PC-9 (cell line): Measurements from ENCODE around the gene RTP3.

ENCODE experiments used
- EZH2 ChIP-seq: fragments of 200-600 bp; sonication (generic); IDR thresholded peaks from 2 replicates; pipeline ENCODE4 v1.8.0; 2017; ENCODE audit warnings: antibody characterized with exemption, low read depth
- TF ChIP-seq, protein P1 (sequence below): fragments of 200-600 bp; sonication (generic); conservative IDR thresholded peaks from 2 replicates; pipeline ENCODE4 v1.6.1; 2017; ENCODE audit warnings: mixed run types, antibody characterized with exemption, mild to moderate bottlenecking, moderate library complexity

DNA sequence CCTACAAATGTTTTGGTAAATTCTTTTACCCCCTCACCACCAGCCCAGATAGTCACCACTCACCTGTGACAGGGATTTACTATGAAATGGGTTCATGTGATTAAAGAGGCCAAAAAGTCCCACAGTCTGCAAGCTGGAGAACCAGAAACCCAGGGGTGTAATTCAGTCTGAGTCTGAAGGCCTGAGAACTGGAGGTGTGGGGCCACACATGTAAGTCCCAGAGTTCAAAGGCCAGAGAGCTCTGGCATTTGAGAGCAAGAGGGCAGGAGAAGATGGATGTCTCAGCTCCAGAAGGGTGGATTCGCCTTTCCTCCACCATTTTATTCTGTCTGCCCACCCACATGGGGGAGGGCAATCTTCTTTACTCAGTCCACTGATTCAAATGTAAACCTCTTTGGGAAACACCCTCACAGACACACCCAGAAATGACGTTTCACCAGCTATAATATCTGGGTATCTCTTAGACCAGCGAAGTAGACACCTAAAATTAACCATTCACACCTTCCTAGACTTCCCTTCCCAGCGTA is 11.9 kb downstream of the RTP3 start:
- TF ChIP-seq, protein P1, sequence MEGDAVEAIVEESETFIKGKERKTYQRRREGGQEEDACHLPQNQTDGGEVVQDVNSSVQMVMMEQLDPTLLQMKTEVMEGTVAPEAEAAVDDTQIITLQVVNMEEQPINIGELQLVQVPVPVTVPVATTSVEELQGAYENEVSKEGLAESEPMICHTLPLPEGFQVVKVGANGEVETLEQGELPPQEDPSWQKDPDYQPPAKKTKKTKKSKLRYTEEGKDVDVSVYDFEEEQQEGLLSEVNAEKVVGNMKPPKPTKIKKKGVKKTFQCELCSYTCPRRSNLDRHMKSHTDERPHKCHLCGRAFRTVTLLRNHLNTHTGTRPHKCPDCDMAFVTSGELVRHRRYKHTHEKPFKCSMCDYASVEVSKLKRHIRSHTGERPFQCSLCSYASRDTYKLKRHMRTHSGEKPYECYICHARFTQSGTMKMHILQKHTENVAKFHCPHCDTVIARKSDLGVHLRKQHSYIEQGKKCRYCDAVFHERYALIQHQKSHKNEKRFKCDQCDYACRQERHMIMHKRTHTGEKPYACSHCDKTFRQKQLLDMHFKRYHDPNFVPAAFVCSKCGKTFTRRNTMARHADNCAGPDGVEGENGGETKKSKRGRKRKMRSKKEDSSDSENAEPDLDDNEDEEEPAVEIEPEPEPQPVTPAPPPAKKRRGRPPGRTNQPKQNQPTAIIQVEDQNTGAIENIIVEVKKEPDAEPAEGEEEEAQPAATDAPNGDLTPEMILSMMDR = no peak
- no peak for TF ChIP-seq EZH2
